ENCODE results near the gene GRAP2. TPM values are rescaled to one million over a fixed set of nuclear protein-coding genes. Genes with fewer than 3 reads are reported as not detected.

Gene GRAP2
- total RNA-seq, 1 experiment from 2014 or later = 0.54 TPM

- H3K27ac ChIP-seq (ENCODE audit: low read length) = no peak overlapping the region
- CTCF ChIA-PET = no interaction called here
- DNase-seq (ENCODE audit: low read depth, low spot score) (no peak), ATAC-seq (no peak)
- H3K4me1 ChIP-seq (ENCODE audit: control insufficient read depth, insufficient read depth, low read length) = no peaks in the 10 kb centered on the region
- TF ChIP-seq REST (IDR thresholded peaks at IDR 0.05; ENCODE audit: insufficient read depth in 1 of 2, low read depth in 2 of 2, low read length in 1 of 2) (no peak), SIN3A (IDR thresholded peaks at IDR 0.05; ENCODE audit: borderline replicate concordance, insufficient read depth, low read depth, low read length) (no peak), CTCF (IDR thresholded peaks at IDR 0.05) (peak; percentile 22), POLR2AphosphoS5 (IDR thresholded peaks at IDR 0.05; ENCODE audit: low read depth, low read length) (no peak), TCF7L2 (IDR thresholded peaks at IDR 0.05; ENCODE audit: low read depth, low read length) (no peak)
- BruUV-seq (replicated peaks) = no TSS peak
- H3K4me3 ChIP-seq (ENCODE audit: low read depth in 2 of 2, low read length in 2 of 2) = no peak overlapping the region
- no peaks in the 10 kb centered on the region for H3K9me3 ChIP-seq (ENCODE audit: control insufficient read depth, insufficient read depth, low read depth, low read length)
- in situ Hi-C loops (cut with HindIII; ENCODE audit: low pct_unique_long_range_greater_than_20kb, low sequenced_read_pairs) (no loop called here), intact Hi-C loops (cut with micrococcal nuclease; ENCODE audit: unreplicated experiment) (no loop called here)
- no peaks in the 10 kb centered on the region for H3K36me3 ChIP-seq (ENCODE audit: control insufficient read depth, insufficient read depth, low read length)
- H3K27me3 ChIP-seq (ENCODE audit: control insufficient read depth, insufficient read depth, low read length) = no peaks in the 10 kb centered on the region
- POLR2A ChIA-PET = interaction anchor here (0.6 kb wide), 1 partner anchor 808 kb away, joined by 7 read pairs; no protein-coding TSS in a partner anchor
These were observed 42.5 kb downstream of the GRAP2 start for GRCh38 chr22:39943337-39943736.

GRCh38 chr22:39943953-39944872 is 43.3 kb downstream of the GRAP2 start:
- Histone ChIP-seq H3K9me3 (ENCODE audit: control insufficient read depth, insufficient read depth, low read depth, low read length) (no peaks in the 10 kb centered on the region), H3K27me3 (ENCODE audit: control insufficient read depth, insufficient read depth, low read length) (no peaks in the 10 kb centered on the region), H3K36me3 (ENCODE audit: control insufficient read depth, insufficient read depth, low read length) (no peaks in the 10 kb centered on the region), H3K27ac (ENCODE audit: low read length) (no peak overlapping the region), H3K4me3 (ENCODE audit: low read depth in 2 of 2, low read length in 2 of 2) (no peak overlapping the region), H3K4me1 (ENCODE audit: control insufficient read depth, insufficient read depth, low read length) (no peaks in the 10 kb centered on the region)
- intact Hi-C loops (cut with micrococcal nuclease; ENCODE audit: unreplicated experiment) (no loop called here), in situ Hi-C loops (cut with HindIII; ENCODE audit: low pct_unique_long_range_greater_than_20kb, low sequenced_read_pairs) (no loop called here)
- ATAC-seq (no peak), DNase-seq (ENCODE audit: low read depth, low spot score) (no peak)
- TF ChIP-seq SIN3A (IDR thresholded peaks at IDR 0.05; ENCODE audit: borderline replicate concordance, insufficient read depth, low read depth, low read length) (no peak), TCF7L2 (IDR thresholded peaks at IDR 0.05; ENCODE audit: low read depth, low read length) (no peak), CTCF (IDR thresholded peaks at IDR 0.05) (no peak), REST (IDR thresholded peaks at IDR 0.05; ENCODE audit: insufficient read depth in 1 of 2, low read depth in 2 of 2, low read length in 1 of 2) (no peak), POLR2AphosphoS5 (IDR thresholded peaks at IDR 0.05; ENCODE audit: low read depth, low read length) (no peak)
- ChIA-PET POLR2A (no interaction called here), CTCF (no interaction called here)
- BruUV-seq (replicated peaks) = no TSS peak

Data from Panc1 (cell line).